IMR-90 (cell line): Measurements from ENCODE around the gene ZNF473. TPM values are rescaled to one million over a fixed set of nuclear protein-coding genes. Genes with fewer than 3 reads are reported as not detected.
A peak's percentile ranks its signal among the peaks of the same experiment; 100 is the strongest.

ENCODE experiments used
- ATAC-seq: fragments of 200-7000 bp; cut with Tn5 transposase; 2 replicates; pipeline ENCODE4 v1.9.1; 2020; ENCODE audit warnings: low read depth, mild to moderate bottlenecking, moderate library complexity
- BruUV-seq: library from RNA; stranded (reverse); fragments of 400-500 nt; replicated peaks from 2 replicates; lab custom pipeline; 2021; lab: Mats Ljungman, UMichigan
- CTCF ChIA-PET: fragments of 300-600 bp; formaldehyde crosslinking; extraction: SDS; loops from one replicate; lab custom pipeline; 2021; ENCODE audit warnings: antibody characterized with exemption; lab: Yijun Ruan, JAX
- POLR2A ChIA-PET: fragments of 300-600 bp; sonication (Branson Sonifier 250); formaldehyde crosslinking; loops from one replicate; lab custom pipeline; 2022; ENCODE audit warnings: antibody characterized with exemption; ENCODE audit not compliant: unreplicated experiment; lab: Charles Lee
- DNase-seq: peaks from one replicate; pipeline ENCODE4 v3.0.0; 2013
- H2AFZ ChIP-seq: replicated peaks from 2 replicates; pipeline ENCODE3; 2013; ENCODE audit warnings: low read length, mild to moderate bottlenecking; ENCODE audit not compliant: poor library complexity
- H2AK5ac ChIP-seq: 2 replicates; pipeline ENCODE4 v1.6.1; 2013; ENCODE audit warnings: low read depth, low read length, inconsistent platforms
- H2AK9ac ChIP-seq: replicated peaks from 2 replicates; pipeline ENCODE3; 2013; ENCODE audit warnings: mild to moderate bottlenecking, low read depth, low read length, moderate library complexity; ENCODE audit not compliant: poor library complexity
- H2BK120ac ChIP-seq: 2 replicates; pipeline ENCODE4 v1.6.1; 2013; ENCODE audit warnings: low read depth, low read length, inconsistent platforms
- H2BK15ac ChIP-seq: 3 replicates; pipeline ENCODE4 v1.6.1; 2013; ENCODE audit warnings: low read depth, low read length, inconsistent platforms
- H2BK20ac ChIP-seq: 2 replicates; pipeline ENCODE4 v1.6.1; 2013; ENCODE audit warnings: low read depth, mild to moderate bottlenecking, inconsistent platforms, low read length, moderate library complexity
- H2BK5ac ChIP-seq: 2 replicates; pipeline ENCODE4 v1.6.1; 2013; ENCODE audit warnings: mild to moderate bottlenecking, low read depth, low read length, inconsistent platforms; ENCODE audit not compliant: poor library complexity, severe bottlenecking
- H3K14ac ChIP-seq: replicated peaks from 2 replicates; pipeline ENCODE4 v1.6.1; 2013; ENCODE audit warnings: low read depth, low read length, inconsistent platforms
- H3K18ac ChIP-seq: 2 replicates; pipeline ENCODE4 v1.6.1; 2013; ENCODE audit warnings: low read depth, low read length, control low read depth
- H3K23ac ChIP-seq: 2 replicates; pipeline ENCODE4 v1.6.1; 2013; ENCODE audit warnings: low read depth, low read length, inconsistent platforms
- H3K27ac ChIP-seq: 2 replicates; pipeline ENCODE4 v1.5.1; 2013; ENCODE audit warnings: mild to moderate bottlenecking, control low read depth, low read length; ENCODE audit not compliant: insufficient read depth
- H3K27me3 ChIP-seq: 2 replicates; pipeline ENCODE4 v1.6.1; 2013; ENCODE audit warnings: low read length; ENCODE audit not compliant: control insufficient read depth, insufficient read depth
- H3K36me3 ChIP-seq: 2 replicates; pipeline ENCODE4 v1.6.1; 2013; ENCODE audit warnings: low read length, mixed read lengths; ENCODE audit not compliant: control insufficient read depth, insufficient read depth
- H3K4ac ChIP-seq: 2 replicates; pipeline ENCODE4 v1.6.1; 2013; ENCODE audit warnings: low read depth, low read length, inconsistent platforms
- H3K4me1 ChIP-seq: 2 replicates; pipeline ENCODE4 v1.6.1; 2013; ENCODE audit warnings: low read length, mixed read lengths; ENCODE audit not compliant: control insufficient read depth, insufficient read depth
- H3K4me2 ChIP-seq: 2 replicates; pipeline ENCODE4 v1.6.1; 2013; ENCODE audit warnings: low read depth, mild to moderate bottlenecking, control low read depth, low read length, moderate library complexity
- H3K4me3 ChIP-seq: 2 replicates; pipeline ENCODE4 v1.5.1; 2013; ENCODE audit warnings: low read depth, mild to moderate bottlenecking, control low read depth, low read length, moderate library complexity; ENCODE audit not compliant: insufficient read depth
- H3K56ac ChIP-seq: 2 replicates; pipeline ENCODE4 v1.6.1; 2013; ENCODE audit warnings: low read length, inconsistent platforms; ENCODE audit not compliant: insufficient read depth; ENCODE audit errors: extremely low read depth
- H3K79me1 ChIP-seq, 2 experiments: 2 replicates each; pipeline ENCODE4 v1.6.1; 2013; ENCODE audit warnings: low read length in 2 of 2, inconsistent platforms in 1 of 2, low read depth in 1 of 2
- H3K9ac ChIP-seq: 2 replicates; pipeline ENCODE4 v1.6.1; 2013; ENCODE audit warnings: low read depth, low read length, control low read depth
- H3K9me1 ChIP-seq: 2 replicates; pipeline ENCODE4 v1.6.1; 2013; ENCODE audit warnings: low read length, inconsistent platforms; ENCODE audit not compliant: insufficient read depth
- H3K9me3 ChIP-seq: 2 replicates; pipeline ENCODE4 v1.6.1; 2013; ENCODE audit warnings: low read length; ENCODE audit not compliant: control insufficient read depth, insufficient read depth
- H4K20me1 ChIP-seq: 2 replicates; pipeline ENCODE4 v1.6.1; 2013; ENCODE audit warnings: low read length, inconsistent platforms; ENCODE audit not compliant: insufficient read depth
- H4K5ac ChIP-seq: 2 replicates; pipeline ENCODE4 v1.6.1; 2013; ENCODE audit warnings: mild to moderate bottlenecking, low read depth, low read length, control low read depth
- H4K8ac ChIP-seq, 2 experiments: 2 replicates each; pipeline ENCODE4 v1.6.1; 2013; ENCODE audit warnings: low read depth in 2 of 2, low read length in 2 of 2, control low read depth in 1 of 2, inconsistent platforms in 1 of 2
- H4K91ac ChIP-seq: 2 replicates; pipeline ENCODE4 v1.6.1; 2013; ENCODE audit warnings: low read depth, low read length, inconsistent platforms; ENCODE audit not compliant: insufficient read depth
- BHLHE40 ChIP-seq: fragments of 150-350 bp; IDR thresholded peaks from 2 replicates; pipeline ENCODE4 v1.6.1; 2016; ENCODE audit warnings: mild to moderate bottlenecking, low read depth, low read length
- CHD1 ChIP-seq: IDR thresholded peaks from 2 replicates; pipeline ENCODE4 v1.6.1; 2012; ENCODE audit warnings: low read depth, low read length, improper control_type of control experiment
- FOS ChIP-seq: fragments of 150-350 bp; IDR thresholded peaks from 2 replicates; pipeline ENCODE4 v1.6.1; 2016; ENCODE audit warnings: low read depth, low read length
- MAFK ChIP-seq: IDR thresholded peaks from 2 replicates; pipeline ENCODE4 v1.6.1; 2012; ENCODE audit warnings: low read depth, low read length, improper control_type of control experiment
- MXI1 ChIP-seq: IDR thresholded peaks from 2 replicates; pipeline ENCODE4 v1.6.1; 2012; ENCODE audit warnings: low read depth, mild to moderate bottlenecking, low read length, moderate library complexity, borderline replicate concordance
- NFE2L2 ChIP-seq: fragments of 150-350 bp; IDR thresholded peaks from 2 replicates; pipeline ENCODE4 v1.6.1; 2016; ENCODE audit warnings: low read depth, mild to moderate bottlenecking, low read length
- POLR2A ChIP-seq: IDR thresholded peaks from 2 replicates; pipeline ENCODE4 v1.6.1; 2012; ENCODE audit warnings: mild to moderate bottlenecking, low read depth, low read length
- RAD21 ChIP-seq: IDR thresholded peaks from 2 replicates; pipeline ENCODE4 v1.6.1; 2012; ENCODE audit warnings: low read length, improper control_type of control experiment
- RCOR1 ChIP-seq: IDR thresholded peaks from 2 replicates; pipeline ENCODE4 v1.6.1; 2012; ENCODE audit warnings: mild to moderate bottlenecking, low read length, improper control_type of control experiment; ENCODE audit not compliant: insufficient replicate concordance
- RFX5 ChIP-seq: IDR thresholded peaks from 2 replicates; pipeline ENCODE4 v1.8.0; 2012; ENCODE audit warnings: low read depth, mild to moderate bottlenecking, low read length, moderate library complexity
- SMC3 ChIP-seq: fragments of 150-350 bp; IDR thresholded peaks from 2 replicates; pipeline ENCODE4 v1.6.1; 2016; ENCODE audit warnings: low read depth, mild to moderate bottlenecking, antibody characterized with exemption, low read length, moderate library complexity
- USF2 ChIP-seq: fragments of 150-350 bp; IDR thresholded peaks from 2 replicates; pipeline ENCODE4 v1.6.1; 2017; ENCODE audit warnings: mild to moderate bottlenecking, antibody characterized with exemption, low read length, low read depth
- WGBS, 2 experiments: methylation state at CpG; one replicate each; pipeline versions ENCODE4 v1.1.5 to v1.1.7; 2013; ENCODE audit warnings: missing lambda C conversion rate in 2 of 2; ENCODE audit not compliant: insufficient read length in 1 of 2; ENCODE audit errors: extremely low coverage in 2 of 2; 5-methylcytosine and 5-hydroxymethylcytosine counted together
- dilution Hi-C: fragments of 300-500 bp; cut with HindIII; formaldehyde crosslinking; loops from one replicate; pipeline ENCODE4 v1.14.3; 2018; ENCODE audit warnings: low sequenced_read_pairs; ENCODE audit not compliant: unreplicated experiment
- in situ Hi-C: fragments of 300-500 bp; cut with MboI; formaldehyde crosslinking; loops from 3 replicates; pipeline ENCODE4 v1.14.3; 2019; ENCODE audit warnings: low sequenced_read_pairs, inconsistent platforms, mixed read lengths
- intact Hi-C: fragments of 100-400 bp; cut with micrococcal nuclease; formaldehyde crosslinking; loops from 2 replicates; pipeline ENCODE4 v1.10.0; 2022
- polyA plus RNA-seq, 3 experiments: library from polyadenylated mRNA; depleted of rRNA; stranded (reverse); fragments of >200 nt; gene quantifications; 2 replicates each; pipeline ENCODE4 v1.2.3, GENCODE V29; 2012; ENCODE audit warnings: low replicate concordance in 1 of 3
- total RNA-seq: library from RNA; depleted of rRNA; stranded (reverse); fragments of >200 nt; gene quantifications from 2 replicates; pipeline ENCODE4 v1.2.3, GENCODE V29; 2012

ZNF473 gene
- total and polyA plus RNA-seq, 2 of the 4 experiments (the other 2 are of a cell fraction), result 4.5 to 13.3 TPM

GRCh38 chr19:49983645-49984229 lies 42.1 kb upstream of the ZNF473 start (continued):
- TF ChIP-seq SMC3 (peak; percentile 69), RFX5 (no peak), CHD1 (no peak), POLR2A (no peak), FOS (no peak), RAD21 (peak; percentile 79), NFE2L2 (no peak)

GRCh38 chr19:49984491-49984890 lies 41.3 kb upstream of the ZNF473 start:
- Histone ChIP-seq H2BK120ac (no peak overlapping the region), H2BK5ac (no peak overlapping the region), H4K91ac (no peak overlapping the region), H3K14ac (no peak overlapping the region), H3K9me1 (peaks cover 15% of the 10 kb centered on the region), H4K5ac (no peak overlapping the region), H3K9ac (no peak overlapping the region), H3K27me3 (no peaks in the 10 kb centered on the region), H2BK20ac (no peak overlapping the region), H3K23ac (no peak overlapping the region), H2AFZ (no peak overlapping the region), H3K36me3 (peaks cover 27% of the 10 kb centered on the region), H3K4me1 (no peaks in the 10 kb centered on the region), H2AK9ac (no peak overlapping the region), H3K4ac (no peak overlapping the region), H2BK15ac (no peak overlapping the region), H3K4me3 (no peak overlapping the region), H3K56ac (no peak overlapping the region), H4K20me1 (peaks cover 28% of the 10 kb centered on the region), H4K8ac (no peak overlapping the region), H2AK5ac (no peak overlapping the region), H3K79me1 (peaks cover 0 to 9% of the 10 kb centered on the region in 2 experiments; a peak in 1 of 4 replicates), H3K18ac (no peak overlapping the region), H3K9me3 (no peaks in the 10 kb centered on the region), H3K4me2 (no peak overlapping the region), H3K27ac (no peak overlapping the region)
- DNase-seq (no peak), ATAC-seq (no peak)
- ChIA-PET POLR2A (no interaction called here), CTCF (no interaction called here)
- 86% methylated on average over 10 of the region's 11 CpGs; no CpG with 5 or more reads in 1 of the 2 experiments for WGBS, 2 experiments
- in situ Hi-C loops (loop anchor here (10.0 kb wide), 1 partner anchor 50 kb away; no protein-coding TSS in a partner anchor), intact Hi-C loops (no loop called here), dilution Hi-C loops (no loop called here)
- TF ChIP-seq CHD1 (no peak), POLR2A (no peak), MXI1 (no peak), USF2 (no peak), MAFK (no peak), BHLHE40 (no peak), NFE2L2 (no peak), SMC3 (no peak), RCOR1 (no peak)
- BruUV-seq, result no TSS peak
